Mucosa of stomach (tissue), 1 donor: ENCODE measurements around the gene KIFBP.
A peak's percentile ranks its signal among the peaks of the same experiment; 100 is the strongest.

Experiments used
- H3K27me3 ChIP-seq: one replicate; pipeline ENCODE4 v1.7.0; 2013; ENCODE audit warnings: mild to moderate bottlenecking, low read length; ENCODE audit not compliant: control insufficient read depth, insufficient read depth
- H3K36me3 ChIP-seq: one replicate; pipeline ENCODE4 v1.7.0; 2013; ENCODE audit warnings: low read length; ENCODE audit not compliant: control insufficient read depth, insufficient read depth
- H3K4me1 ChIP-seq: one replicate; pipeline ENCODE4 v1.7.0; 2013; ENCODE audit warnings: mild to moderate bottlenecking, low read length; ENCODE audit not compliant: control insufficient read depth, insufficient read depth
- H3K4me3 ChIP-seq: one replicate; pipeline ENCODE4 v1.7.0; 2013; ENCODE audit warnings: low read length
- H3K9ac ChIP-seq: one replicate; pipeline ENCODE4 v1.7.0; 2013; ENCODE audit warnings: mild to moderate bottlenecking, low read length, moderate library complexity
- H3K9me3 ChIP-seq: one replicate; pipeline ENCODE4 v1.7.0; 2013; ENCODE audit warnings: mild to moderate bottlenecking, low read length, moderate library complexity; ENCODE audit not compliant: control insufficient read depth
- donor health status: Pancreatic carcinoma.

Gene KIFBP

DNA sequence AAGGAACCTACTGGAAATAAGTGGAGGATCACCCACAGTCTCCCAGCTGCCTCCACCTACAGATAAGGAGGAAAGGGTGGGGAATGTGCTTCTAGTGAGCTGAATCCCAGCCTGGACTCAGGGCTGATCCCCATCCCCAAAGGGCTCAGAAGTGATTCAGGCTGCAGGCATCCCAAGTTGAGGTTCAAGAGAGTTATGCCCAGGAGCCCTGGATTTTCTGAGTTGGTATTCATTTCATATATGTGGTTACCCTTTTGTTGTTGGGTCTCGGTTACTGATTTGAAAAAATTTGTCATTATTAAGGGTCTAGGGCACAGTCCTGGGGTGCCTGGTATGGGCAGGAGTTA lies 69.3 kb downstream of the KIFBP start:
- H3K4me3 ChIP-seq: no peak overlapping the region
- no peaks in the 10 kb centered on the region for H3K36me3 ChIP-seq
- H3K9ac ChIP-seq: no peak overlapping the region
- peaks cover 7% of the 10 kb centered on the region for H3K4me1 ChIP-seq
- no peaks in the 10 kb centered on the region for H3K9me3 ChIP-seq
- H3K27me3 ChIP-seq: no peaks in the 10 kb centered on the region

DNA sequence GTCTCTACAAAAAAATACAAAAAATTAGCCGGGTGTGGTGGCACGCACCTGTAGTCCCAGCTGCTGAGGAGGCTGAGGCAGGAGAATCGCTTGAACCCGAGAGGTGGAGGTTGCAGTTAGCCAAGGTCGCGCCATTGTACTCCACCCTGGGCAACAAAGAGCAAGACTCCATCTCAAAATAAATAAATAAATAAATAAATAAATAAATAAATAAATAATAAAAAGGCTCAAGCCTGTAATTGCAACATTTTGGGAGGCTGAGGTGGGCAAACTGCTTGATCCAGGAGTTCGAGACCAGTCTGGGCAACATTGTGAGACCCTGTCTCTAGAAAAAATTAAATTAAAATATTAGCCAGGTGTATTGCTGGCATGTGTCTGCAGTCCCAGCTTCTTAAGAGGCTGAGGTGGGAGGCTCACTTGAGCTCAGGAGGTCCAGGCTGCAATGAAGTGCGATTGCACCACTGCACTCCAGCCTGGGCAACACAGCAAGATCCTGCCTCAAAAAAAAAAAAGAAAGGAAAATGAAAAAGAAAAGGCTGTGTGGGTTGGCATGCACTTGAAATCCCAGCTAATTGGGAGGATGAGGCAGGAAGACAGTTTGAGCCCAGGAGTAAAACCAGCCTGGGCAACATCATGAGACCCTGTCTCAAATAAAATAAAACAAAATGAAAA lies 71.7 kb downstream of the KIFBP start:
- Histone ChIP-seq H3K4me1 (peaks cover 7% of the 10 kb centered on the region), H3K36me3 (no peaks in the 10 kb centered on the region), H3K4me3 (no peak overlapping the region), H3K9ac (no peak overlapping the region), H3K27me3 (no peaks in the 10 kb centered on the region), H3K9me3 (no peaks in the 10 kb centered on the region)

GRCh38 chr10:69061305-69062161 lies 72.9 kb downstream of the KIFBP start:
- peaks cover 4% of the 10 kb centered on the region for H3K4me1 ChIP-seq
- no peaks in the 10 kb centered on the region for H3K9me3 ChIP-seq
- no peak overlapping the region for H3K4me3 ChIP-seq
- no peaks in the 10 kb centered on the region for H3K36me3 ChIP-seq
- no peaks in the 10 kb centered on the region for H3K27me3 ChIP-seq
- peak overlapping the region; percentile 57 for H3K9ac ChIP-seq

DNA sequence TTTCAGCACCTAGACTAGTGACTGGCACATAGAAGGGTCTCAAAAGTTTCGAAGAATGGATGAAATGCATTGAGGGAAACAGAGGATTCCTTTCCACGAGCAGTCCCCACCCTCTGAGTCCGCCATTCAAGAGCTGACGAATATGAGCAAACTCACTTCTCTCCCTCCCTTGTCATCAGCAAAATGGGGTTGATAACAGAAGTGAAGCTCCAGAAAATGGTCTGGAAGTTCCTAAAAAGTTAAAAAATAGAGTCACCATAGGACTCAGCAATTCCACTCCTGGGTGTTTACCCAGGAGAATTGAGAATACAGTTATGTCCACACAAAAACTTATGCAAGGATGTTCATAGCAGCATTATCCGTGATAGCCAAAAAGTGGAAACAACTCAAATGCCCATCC lies 74.3 kb downstream of the KIFBP start:
- no peak overlapping the region for H3K9ac ChIP-seq
- no peaks in the 10 kb centered on the region for H3K9me3 ChIP-seq
- H3K4me1 ChIP-seq: no peaks in the 10 kb centered on the region
- H3K27me3 ChIP-seq: no peaks in the 10 kb centered on the region
- no peak overlapping the region for H3K4me3 ChIP-seq
- no peaks in the 10 kb centered on the region for H3K36me3 ChIP-seq

GRCh38 chr10:69064762-69065328 lies 76.2 kb downstream of the KIFBP start:
- no peaks in the 10 kb centered on the region for H3K4me1 ChIP-seq
- no peak overlapping the region for H3K4me3 ChIP-seq
- H3K27me3 ChIP-seq: no peaks in the 10 kb centered on the region
- no peaks in the 10 kb centered on the region for H3K36me3 ChIP-seq
- H3K9me3 ChIP-seq: no peaks in the 10 kb centered on the region
- peak overlapping the region; percentile 4 for H3K9ac ChIP-seq

DNA sequence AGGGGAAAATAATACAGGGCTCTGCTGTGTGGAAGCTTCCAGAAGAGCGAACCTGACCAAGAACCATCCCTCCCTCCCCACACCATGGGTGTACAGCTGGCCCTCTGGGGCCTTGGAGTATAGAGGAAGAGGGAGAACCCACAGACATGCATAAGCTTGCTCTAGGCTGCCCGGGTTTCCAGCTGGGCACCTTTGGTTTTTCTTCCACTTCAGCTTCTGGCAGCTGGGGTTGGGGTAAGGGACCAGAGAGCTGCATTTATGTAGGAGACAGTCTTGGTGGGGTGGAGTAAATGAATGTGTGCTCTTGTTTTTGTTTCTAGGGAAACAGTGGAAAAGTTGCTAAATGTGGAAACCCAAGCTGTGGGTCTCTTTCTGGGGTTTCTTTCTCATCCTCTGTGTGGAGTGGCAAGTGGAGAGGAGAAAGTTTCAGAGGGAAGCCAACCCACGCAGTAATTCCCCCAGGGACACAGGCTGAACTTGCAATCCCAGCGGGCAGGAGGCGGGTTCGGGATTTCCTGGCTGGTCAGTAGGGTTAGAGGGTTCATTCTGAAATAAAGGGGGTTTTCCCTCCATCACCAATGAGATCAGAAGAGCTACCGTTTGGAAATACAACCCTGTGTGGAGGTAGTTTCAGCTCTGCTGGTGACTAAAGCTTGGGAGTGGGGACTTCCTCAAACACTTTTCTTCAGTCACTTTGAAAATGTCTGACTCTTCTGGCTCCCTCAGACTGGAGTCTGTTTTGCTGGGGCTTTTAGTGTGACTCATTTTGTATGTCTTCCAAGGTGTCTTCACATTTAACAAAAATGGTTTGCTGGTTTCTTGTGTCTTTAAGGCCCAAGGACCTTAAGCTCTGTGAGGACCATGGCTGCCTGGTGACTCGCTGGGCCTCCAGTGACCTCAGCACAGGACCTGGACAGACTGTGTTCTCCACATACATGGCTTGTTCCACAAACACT lies 77.1 kb downstream of the KIFBP start:
- Histone ChIP-seq H3K9ac (peak overlapping the region; percentile 4), H3K4me1 (no peaks in the 10 kb centered on the region), H3K36me3 (no peaks in the 10 kb centered on the region), H3K9me3 (no peaks in the 10 kb centered on the region), H3K27me3 (no peaks in the 10 kb centered on the region), H3K4me3 (no peak overlapping the region)
